DOHH2 (cell line): ENCODE data around the gene RPS6KA2.

ENCODE experiments used
- EZH2phosphoT487 ChIP-seq: fragments of 200-600 bp; sonication (generic); IDR thresholded peaks from 2 replicates; pipeline ENCODE4 v1.6.1; 2017; ENCODE audit warnings: borderline replicate concordance, mild to moderate bottlenecking, antibody characterized with exemption, low read length, moderate library complexity, mixed read lengths
- TF ChIP-seq, protein P1 (sequence below): fragments of 200-600 bp; sonication (generic); IDR thresholded peaks from one replicate; pipeline ENCODE4 v1.5.1; 2014; ENCODE audit warnings: antibody characterized with exemption, mild to moderate bottlenecking, low read depth, low read length; ENCODE audit not compliant: poor library complexity, severe bottlenecking

GRCh38 chr6:166469426-166469961 is 157.6 kb downstream of the RPS6KA2 start:
- TF ChIP-seq, protein P1, sequence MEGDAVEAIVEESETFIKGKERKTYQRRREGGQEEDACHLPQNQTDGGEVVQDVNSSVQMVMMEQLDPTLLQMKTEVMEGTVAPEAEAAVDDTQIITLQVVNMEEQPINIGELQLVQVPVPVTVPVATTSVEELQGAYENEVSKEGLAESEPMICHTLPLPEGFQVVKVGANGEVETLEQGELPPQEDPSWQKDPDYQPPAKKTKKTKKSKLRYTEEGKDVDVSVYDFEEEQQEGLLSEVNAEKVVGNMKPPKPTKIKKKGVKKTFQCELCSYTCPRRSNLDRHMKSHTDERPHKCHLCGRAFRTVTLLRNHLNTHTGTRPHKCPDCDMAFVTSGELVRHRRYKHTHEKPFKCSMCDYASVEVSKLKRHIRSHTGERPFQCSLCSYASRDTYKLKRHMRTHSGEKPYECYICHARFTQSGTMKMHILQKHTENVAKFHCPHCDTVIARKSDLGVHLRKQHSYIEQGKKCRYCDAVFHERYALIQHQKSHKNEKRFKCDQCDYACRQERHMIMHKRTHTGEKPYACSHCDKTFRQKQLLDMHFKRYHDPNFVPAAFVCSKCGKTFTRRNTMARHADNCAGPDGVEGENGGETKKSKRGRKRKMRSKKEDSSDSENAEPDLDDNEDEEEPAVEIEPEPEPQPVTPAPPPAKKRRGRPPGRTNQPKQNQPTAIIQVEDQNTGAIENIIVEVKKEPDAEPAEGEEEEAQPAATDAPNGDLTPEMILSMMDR = no peak
- TF ChIP-seq EZH2phosphoT487 = no peak
